ENCODE measurements around the gene ERBIN.
A peak's percentile ranks its signal among the peaks of the same experiment; 100 is the strongest.
"Not testable (repeated sequence)": the region's sequence is repeated elsewhere in the genome, so short reads cannot be mapped to it uniquely, and the experiment has no call there.

Gene ERBIN

DNA sequence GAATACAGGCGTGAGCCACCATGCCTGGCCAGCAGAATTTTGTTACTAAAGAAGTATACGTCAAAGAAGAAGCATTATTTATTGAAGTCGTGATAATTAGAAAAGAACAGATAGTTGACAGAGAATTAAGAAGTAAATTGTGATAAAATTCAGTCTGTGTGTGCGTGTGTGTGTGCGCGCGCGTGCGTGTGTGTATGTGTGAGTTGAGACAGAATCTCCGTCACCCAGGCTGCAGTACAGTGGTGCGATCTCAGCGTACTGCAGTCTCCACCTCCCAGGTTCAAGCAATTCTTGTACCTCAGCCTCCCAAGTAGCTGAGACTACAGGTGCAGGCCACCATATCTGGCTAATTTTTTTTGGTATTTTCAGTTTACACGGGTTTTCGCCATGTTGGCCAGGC is 77.8 kb downstream of the ERBIN start:
- DNase-seq (ENCODE audit: low read depth) = no peak

DNA sequence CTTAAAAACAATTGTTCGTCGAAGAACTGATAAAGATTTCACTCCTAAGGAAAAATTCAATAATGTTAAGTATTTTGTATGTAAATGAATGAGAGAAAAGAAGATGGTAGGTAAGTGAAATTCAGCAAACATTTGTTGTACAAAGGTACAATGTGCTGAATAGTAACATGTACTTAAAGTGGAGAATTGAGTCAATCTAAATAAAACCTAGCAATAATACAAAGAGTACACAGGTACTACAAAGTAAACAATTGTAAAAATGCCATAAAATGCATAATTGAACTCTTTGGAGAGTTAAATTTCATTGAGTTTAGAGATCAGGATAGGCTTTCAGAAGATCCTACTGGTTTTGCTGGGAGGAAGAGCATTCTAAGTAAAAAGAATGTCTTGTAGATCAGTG is 82.9 kb downstream of the ERBIN start:
- DNase-seq (ENCODE audit: low read depth) = no peak

DNA sequence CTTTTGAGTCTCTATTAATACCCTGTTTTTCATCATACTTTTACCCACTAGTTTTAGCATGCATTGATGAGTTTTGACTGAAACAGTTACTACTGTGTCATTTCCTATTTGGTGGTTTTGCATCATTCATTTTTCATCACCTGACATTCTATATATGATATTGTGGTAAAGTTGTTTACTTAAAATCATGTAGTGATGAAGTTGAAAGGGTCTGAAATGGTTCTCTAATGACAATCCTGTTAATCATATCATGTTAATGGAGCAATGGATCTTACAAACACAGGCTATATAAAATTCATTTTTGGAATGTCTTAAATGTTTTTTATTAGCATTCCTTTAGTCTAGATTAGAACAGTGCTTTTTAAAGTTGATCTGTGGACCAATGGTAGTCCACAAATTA is 84.1 kb downstream of the ERBIN start:
- peak; percentile 78 for DNase-seq (ENCODE audit: low read depth)

DNA sequence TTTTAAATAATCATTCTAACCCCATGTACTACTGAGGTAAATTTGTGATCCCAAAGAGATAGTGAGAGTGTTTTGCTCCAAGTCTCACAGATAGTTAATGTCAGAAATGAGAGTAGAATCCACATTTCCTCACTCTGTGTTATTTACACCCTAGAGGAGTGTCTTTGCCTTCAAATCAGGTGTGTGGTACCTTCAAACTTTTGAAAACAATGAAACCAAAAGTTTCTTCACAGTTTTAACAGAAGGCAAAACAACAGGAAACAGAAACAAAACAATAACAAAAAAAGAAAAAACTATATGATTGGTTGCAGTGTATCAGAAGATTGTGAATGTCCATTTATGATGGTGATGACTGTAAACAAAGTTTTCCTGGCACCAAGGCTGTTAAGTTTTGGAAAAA is 85.9 kb downstream of the ERBIN start:
- no peak for DNase-seq (ENCODE audit: low read depth)

DNA sequence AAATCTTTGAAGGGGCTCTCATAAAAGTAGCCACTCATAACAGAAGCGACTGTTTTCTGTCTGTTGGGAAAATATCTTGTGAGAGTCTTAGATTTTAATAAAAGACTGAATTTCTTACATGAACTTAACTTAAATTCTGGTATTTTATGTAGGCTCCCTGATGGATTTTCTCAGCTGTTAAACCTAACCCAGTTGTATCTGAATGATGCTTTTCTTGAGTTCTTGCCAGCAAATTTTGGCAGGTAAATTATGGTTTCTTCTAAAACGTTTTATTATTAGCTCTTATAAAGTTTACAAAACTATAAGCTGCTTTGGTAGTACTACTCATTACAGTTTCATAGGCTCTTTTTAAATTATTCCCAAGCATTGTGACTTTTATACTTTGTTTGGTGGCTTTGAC is 87.0 kb downstream of the ERBIN start:
- DNase-seq (ENCODE audit: low read depth) = no peak

DNA sequence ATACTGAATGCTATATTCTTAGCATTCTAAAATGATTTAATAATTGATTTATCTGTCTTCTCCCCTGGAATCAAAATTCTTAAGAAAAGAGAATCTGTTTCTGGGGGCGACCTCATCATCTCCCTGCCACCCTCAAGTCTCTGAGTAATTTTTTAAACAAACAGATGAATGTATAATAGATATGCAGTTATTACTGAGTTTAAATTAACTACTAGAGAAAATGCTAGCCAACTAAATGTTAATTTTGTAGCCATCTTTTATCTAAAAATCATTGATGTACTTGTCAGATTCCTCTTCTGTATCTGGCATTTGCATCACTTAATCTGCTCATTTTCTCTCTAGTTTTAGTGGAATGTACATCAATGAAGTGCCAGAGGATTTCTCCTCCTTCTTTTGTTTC is 87.5 kb downstream of the ERBIN start:
- no peak for DNase-seq (ENCODE audit: low read depth)

DNA sequence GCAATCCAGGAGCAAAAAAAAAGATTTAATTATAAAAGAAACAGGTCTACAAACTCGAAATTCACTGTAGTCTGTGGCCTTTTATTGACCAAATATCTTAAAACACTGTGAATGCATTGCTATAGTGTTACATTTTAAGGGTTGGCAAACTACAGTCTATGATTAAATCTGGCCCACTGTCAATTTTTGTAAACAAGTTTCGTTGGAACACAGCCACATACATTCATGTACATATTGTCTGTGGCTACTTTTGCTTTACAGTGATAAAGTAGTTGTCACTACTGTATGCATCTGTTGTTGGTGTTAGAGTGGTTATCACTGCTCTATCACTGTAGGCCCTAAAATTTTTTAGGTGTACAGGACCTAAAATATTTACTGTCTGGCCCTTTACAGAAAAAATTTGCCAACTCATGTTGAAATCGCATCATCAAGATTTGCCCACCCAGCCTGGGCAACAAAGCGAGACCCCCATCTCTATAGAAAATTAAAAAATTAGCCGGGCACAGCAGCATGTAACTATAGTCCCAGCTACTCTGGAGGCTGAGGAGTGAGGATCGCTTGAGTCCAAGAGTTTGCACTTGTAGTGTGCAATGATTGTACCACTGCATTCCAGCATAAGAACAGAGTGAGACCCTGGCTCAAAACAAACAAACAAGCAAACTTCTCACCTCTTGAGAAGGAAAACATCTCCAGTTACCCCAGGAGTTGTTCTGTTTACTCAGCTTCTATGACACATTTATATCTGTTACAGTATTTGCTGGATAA is 89.0 kb downstream of the ERBIN start:
- no peak for DNase-seq (ENCODE audit: low read depth)

DNA sequence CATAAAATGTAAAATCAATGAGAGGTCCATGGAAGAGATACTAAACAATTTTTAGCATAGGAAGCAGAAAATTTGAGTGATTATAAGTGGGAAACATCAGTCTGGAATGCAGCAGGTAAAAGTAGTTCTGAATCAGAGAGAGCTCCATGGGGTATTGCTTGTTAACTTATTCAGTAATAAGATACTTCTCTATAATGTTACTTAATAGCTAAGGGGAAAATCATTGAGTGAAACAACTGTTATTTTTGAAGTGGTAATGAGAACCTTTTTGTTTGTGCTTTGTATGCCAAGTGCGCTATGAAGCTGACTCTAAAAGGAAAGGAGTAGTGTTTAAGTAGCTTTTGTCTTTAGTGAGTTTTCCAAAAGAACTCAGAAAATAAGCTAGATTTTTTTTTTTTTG is 95.2 kb downstream of the ERBIN start:
- no peak for DNase-seq (ENCODE audit: low read depth)

DNA sequence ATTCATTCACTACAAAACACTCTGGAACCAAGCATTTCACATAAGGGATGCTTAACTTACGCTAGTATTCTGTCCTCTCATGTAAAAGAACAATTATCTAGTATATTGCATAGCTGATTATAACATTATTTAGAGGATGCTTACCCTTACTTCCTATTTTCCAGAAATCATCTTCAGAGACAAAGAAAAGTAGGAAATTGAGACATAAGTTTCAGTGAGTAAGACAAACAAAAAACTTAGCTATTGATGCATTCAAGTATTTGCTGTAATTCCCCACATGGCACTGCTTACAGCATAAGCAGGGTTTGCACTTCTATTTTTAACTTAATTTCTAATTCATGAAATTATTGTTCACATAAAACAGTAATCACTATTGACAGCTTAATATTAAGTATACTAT is 112.9 kb downstream of the ERBIN start:
- DNase-seq (ENCODE audit: low read depth) = no peak

DNA sequence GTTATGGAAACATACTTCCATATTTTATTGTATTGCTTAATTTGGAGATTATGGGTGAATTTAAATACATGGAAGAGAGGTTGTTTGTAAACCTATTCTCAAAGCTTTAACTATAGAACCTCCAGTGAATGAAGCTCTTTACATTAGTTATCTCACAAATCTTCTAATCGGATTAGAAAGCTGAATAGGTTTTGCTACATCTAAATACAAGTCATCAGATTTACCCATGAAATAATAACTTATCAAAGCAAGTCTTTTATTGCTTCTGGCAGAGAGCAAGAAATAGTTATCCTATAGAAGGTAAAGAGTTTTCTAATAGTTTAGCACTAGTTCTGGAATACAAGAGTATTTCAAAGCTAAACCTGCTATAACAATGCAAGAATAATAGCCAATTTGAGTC is 113.3 kb downstream of the ERBIN start:
- no peak for DNase-seq (ENCODE audit: low read depth)

DNA sequence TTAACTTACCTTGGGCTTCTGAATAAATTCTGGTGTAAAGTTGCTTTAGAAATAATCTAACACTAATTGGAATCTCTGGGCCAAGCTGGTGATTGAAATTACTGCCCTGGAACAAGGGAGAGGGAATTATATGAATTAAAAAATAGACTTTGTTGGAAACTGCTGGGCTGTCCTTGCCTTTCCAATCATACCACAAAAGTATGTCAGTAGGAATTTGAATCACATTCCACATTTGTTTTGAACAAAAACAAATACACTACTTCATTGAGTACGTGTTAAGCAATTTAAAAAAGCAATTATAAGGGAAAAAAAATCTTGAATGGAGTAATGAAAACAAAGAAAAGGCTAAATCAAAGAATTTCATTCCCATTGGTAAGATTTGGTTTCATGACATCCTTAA is 115.3 kb downstream of the ERBIN start:
- no peak for DNase-seq (ENCODE audit: low read depth)

DNA sequence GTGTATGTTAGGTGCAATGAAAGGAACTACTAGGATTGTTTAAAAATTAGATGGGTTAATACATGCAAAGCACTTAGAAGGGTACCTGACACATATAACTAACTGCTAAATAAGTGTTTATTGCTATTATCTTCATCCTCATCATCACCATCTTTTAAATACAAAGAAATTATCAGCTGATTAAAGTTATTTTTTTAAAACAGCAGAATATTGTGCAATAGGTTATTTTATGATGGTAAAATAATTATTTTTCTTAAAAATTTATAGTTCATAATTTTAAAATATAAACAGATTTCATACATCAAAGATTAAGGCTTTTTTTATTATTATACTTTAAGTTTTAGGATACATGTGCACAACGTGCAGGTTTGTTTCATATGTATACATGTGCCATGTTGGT is 130.9 kb downstream of the ERBIN start:
- DNase-seq (ENCODE audit: low read depth) = no peak

DNA sequence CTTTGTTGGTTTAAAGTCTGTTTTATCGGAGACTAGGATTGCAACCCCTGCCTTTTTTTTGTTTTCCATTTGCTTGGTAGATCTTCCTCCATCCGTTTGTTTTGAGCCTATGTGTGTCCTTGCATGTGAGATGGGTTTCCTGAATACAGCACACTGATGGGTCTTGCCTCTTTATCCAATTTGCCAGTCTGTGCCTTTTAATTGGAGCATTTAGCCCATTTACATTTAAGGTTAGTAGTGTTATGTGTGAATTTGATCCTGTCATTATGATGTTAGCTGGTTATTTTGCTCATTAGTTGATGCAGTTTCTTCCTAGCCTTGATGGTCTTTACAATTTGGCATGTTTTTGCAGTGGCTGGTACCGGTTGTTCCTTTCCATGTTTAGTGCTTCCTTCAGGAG is 134.9 kb downstream of the ERBIN start:
- DNase-seq (ENCODE audit: low read depth) = not testable (repeated sequence)

DNA sequence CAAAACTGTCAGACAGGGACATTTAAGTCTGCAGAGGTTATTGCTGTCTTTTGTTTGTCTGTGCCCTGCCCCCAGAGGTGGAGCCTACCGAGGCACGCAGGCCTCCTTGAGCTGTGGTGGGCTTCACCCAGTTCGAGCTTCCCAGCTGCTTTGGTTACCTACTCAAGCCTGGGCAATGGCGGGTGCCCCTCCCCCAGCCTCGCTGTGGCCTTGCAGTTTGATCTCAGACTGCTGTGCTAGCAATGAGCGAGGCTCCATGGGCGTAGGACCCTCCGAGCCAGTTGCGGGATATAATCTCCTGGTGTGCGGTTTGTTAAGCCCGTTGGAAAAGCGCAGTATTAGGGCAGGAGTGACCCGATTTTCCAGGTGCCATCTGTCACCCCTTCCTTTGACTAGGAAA is 136.7 kb downstream of the ERBIN start:
- not testable (repeated sequence) for DNase-seq (ENCODE audit: low read depth)

DNA sequence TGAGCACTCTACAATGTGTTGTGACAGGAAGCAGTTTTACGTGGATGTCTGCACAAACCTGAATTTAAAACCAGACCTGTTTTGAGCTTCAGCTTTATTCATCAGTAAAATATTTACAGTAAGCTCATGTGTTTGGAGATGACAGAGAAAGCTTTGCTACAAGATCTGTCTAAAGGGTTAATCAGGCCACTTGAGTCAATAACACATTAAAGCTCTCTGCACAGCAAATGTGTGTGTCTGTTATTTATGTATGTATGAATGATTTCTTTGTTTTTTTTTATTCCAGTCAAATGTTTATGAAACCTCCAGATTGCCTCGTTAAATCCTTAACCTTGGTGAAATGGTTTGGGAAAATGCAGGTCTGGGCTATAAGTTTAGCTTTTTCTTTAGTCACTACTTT is 140.5 kb downstream of the ERBIN start:
- DNase-seq (ENCODE audit: low read depth) = no peak

DNA sequence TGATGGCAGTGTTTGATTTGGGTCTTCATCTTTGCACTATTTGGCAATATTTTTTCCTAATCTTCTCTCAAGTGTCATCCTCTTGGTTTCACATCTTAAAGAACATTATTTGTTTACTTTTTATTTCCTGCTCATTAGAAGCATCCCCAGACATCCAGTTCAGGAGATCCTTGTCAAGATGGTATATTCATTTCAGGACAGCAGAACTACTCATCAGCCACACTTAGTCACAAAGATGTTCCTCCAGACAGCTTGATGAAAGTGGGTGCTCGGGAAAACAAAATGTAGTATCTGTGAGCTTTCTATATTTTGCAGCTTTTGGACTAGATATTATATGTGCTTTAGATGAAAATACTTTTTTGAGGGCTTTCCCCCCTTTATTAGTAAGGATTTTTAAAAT is 145.7 kb downstream of the ERBIN start:
- DNase-seq (ENCODE audit: low read depth) = peak; percentile 11

DNA sequence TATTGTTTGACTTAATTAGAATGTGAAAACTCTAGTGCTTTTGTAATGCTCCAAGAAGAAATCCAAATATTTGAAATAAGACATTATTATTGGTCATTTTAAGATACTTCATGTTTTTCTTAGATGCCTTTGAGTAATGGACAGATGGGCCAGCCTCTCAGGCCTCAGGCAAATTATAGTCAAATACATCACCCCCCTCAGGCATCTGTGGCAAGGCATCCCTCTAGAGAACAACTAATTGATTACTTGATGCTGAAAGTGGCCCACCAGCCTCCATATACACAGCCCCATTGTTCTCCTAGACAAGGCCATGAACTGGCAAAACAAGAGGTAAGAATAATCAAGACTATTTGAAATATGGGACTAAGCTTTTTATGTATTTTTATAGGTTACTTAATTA is 148.5 kb downstream of the ERBIN start:
- DNase-seq (ENCODE audit: low read depth) = peak; percentile 25

DNA sequence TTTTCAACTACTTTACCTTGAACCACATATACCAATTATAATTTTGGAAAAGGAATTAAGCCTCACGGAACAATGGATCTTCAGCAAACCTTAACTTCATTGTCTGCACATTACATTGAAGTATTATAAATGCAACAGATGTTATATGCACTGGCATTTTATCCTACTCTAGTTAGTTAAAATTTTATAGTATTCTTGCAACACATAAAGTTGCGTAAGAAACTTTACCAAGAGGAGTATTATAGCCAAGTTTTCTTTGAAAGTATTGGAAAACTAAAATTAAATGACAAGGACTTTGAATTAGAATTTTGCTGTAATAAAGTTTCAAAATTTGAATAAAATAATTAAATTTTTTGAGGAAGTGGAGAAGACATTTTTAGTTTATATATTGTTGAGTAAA is 154.3 kb downstream of the ERBIN start:
- no peak for DNase-seq (ENCODE audit: low read depth)

DNA sequence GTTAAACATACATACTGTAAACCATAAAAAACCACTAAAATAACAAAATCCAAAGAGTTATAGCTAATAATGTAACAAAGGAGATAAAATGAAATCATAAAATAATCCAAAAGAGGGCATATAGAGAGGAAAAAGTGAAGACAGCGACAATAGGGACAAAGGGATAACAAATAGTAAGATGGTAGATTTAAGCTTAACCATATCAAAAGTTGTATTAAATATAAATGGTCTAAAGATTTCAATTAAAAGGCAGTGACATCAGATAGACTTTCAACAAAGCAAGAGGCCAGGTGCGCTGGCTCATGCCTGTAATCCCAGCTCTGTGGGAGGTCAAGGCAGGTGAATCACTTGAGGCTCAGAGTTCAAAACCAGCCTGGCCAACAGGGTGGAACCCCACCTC is 163.0 kb downstream of the ERBIN start:
- no peak for DNase-seq (ENCODE audit: low read depth)

DNA sequence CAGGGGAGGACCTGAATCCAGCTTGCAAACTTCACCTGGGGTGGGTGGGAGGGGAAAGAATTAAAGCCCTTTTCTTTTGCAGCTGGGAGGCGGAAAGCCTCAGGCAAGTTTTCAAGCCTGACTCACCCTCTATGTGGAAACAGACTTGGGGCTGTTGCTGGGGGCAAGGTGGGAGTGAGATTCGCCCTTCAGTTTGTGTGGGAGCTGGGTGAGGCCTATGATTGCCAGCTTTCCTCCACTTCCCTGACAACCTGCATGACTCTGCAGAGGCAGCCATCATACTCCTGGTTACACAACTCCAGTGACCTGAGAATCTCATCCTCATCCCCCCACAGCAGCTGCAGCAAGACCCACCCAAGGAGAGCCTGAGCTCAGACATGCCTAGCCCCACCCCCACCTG is 174.5 kb downstream of the ERBIN start:
- no peak for DNase-seq (ENCODE audit: low read depth)

DNA sequence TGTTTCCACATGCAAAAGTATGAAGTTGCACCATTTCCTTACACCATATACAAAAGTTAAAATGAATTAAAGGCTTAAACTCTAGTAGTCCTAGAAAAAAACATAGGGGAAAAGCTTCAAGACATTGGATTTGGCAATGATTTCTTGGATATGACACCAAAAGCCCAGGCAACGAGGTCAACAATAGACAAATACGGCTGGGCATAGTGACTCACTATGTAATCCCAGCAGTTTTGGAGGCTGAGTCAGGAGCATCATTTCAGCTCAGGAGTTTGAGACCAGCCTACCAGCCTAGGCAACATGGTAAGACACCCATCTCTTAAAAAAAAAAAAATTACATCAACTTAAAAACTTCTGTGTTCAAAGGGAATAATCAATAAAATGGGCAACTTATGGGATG is 186.8 kb downstream of the ERBIN start:
- DNase-seq (ENCODE audit: low read depth) = peak; percentile 91

DNA sequence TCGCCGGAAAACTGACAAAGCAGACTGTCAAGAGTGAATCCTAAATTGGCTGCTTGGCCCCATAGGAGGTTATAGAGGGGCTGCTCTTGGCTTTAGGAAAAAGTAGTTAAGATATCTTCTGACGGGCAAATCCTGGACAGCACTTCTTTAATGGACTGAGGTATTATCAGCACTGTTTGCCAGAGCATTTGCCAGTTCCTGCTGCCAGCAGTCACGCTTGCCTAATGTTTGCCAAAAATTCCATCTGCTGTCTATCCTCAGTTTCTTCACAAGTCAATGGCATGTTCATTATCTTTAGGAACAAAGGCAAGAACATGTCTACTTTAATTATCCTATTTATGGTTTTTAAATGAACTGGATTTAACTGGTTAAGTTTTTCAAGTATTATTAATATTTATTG is 191.9 kb downstream of the ERBIN start:
- no peak for DNase-seq (ENCODE audit: low read depth)

DNA sequence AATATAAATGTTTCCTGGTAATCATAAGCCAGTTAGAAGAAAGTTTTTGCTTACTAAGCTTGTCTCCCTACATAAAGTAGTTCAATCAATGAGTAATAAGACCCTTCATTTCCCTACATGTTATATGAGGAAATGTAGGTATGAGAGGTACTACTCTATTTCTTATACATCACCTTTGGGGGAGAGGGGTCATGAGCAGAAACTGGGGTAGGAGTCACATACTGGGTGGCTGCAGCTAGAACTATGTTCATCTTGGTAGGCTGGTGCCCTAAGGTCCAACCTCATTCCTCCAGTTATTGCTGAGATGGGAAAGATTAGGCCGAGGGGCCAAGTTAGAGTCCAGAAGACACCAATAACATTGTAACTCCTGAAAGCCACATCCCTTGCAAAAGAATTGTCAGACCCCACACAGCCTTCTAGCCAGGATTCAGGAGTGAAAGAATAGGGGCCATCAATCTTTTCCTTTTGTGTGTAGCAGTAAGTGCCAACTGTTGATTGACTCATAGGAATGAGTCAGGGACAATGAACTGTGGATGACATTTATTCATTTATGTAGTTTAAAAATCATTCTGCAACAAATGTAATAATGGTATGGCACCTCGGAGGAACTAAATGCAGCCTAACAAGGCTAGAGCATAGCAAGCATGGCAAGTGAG is 196.1 kb downstream of the ERBIN start:
- peak; percentile 64 for DNase-seq (ENCODE audit: low read depth)

DNA sequence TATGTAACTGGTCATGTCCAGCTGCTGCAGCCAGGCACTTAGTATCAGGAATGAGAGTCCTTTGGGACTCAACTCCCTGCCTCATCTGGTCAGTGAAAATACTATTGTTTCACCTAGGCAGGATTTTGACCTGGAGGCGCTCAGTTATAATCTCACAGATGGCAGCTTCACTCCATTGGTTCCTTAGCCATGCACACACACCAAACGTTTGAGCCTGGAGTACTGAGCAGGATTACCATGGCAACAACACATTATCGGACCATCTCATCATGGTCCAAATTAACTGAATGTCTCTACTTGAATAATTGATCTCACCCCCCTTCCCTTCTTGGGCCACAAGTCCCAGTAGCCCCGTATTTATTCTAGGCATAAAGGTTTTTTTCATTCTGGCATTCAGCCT is 202.8 kb downstream of the ERBIN start:
- DNase-seq (ENCODE audit: low read depth) = no peak

Data from ELR (cell line).